Measurements from ENCODE around the gene OLFML2A. TPM values are rescaled to one million over a fixed set of nuclear protein-coding genes. Genes with fewer than 3 reads are reported as not detected.
"Not testable (repeated sequence)": the region's sequence is repeated elsewhere in the genome, so short reads cannot be mapped to it uniquely, and the experiment has no call there.

OLFML2A gene
- total RNA-seq, 1 donor from 2014 or later, result 148 TPM

DNA sequence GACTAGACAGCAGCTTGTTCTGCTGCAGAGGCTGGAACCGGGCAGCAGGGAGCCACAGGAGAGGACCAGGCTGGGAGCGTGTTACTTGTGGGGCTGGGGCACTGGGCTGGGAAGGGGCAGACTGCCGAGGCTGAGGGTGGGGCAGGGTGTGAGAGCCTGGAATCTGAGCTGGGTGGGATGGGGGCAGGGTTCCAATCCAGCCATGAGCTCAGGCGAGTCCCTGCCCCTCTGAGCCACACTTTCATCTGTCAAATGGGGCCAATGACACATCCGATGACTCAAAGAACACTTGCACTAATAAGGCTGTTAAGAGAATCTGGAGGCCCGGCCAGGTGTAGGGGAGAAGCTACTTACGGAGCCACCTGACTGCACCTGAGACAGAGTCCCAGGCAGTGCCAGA is 57.7 kb downstream of the OLFML2A start:
- Mint-ChIP-seq H3K4me3 (ENCODE audit: unreplicated experiment) (no peak overlapping the region), H3K27ac (ENCODE audit: unreplicated experiment) (peak overlapping the region; percentile 89), H3K9me3 (ENCODE audit: unreplicated experiment) (no peaks in the 10 kb centered on the region), H3K36me3 (ENCODE audit: low read depth, unreplicated experiment) (no peaks in the 10 kb centered on the region), H3K4me1 (ENCODE audit: low read depth, unreplicated experiment) (peaks cover 15% of the 10 kb centered on the region), H3K27me3 (ENCODE audit: low read depth, unreplicated experiment) (no peaks in the 10 kb centered on the region)
- no peak for TF ChIP-seq EZH2 (IDR thresholded peaks at IDR 0.05; ENCODE audit: insufficient read depth, low read length)
- TF ChIP-seq, protein P1, sequence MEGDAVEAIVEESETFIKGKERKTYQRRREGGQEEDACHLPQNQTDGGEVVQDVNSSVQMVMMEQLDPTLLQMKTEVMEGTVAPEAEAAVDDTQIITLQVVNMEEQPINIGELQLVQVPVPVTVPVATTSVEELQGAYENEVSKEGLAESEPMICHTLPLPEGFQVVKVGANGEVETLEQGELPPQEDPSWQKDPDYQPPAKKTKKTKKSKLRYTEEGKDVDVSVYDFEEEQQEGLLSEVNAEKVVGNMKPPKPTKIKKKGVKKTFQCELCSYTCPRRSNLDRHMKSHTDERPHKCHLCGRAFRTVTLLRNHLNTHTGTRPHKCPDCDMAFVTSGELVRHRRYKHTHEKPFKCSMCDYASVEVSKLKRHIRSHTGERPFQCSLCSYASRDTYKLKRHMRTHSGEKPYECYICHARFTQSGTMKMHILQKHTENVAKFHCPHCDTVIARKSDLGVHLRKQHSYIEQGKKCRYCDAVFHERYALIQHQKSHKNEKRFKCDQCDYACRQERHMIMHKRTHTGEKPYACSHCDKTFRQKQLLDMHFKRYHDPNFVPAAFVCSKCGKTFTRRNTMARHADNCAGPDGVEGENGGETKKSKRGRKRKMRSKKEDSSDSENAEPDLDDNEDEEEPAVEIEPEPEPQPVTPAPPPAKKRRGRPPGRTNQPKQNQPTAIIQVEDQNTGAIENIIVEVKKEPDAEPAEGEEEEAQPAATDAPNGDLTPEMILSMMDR (IDR thresholded peaks at IDR 0.05; ENCODE audit: insufficient read depth, low read depth, low read length), result no peak
- Histone ChIP-seq H3K4me2 (ENCODE audit: low read length) (peak overlapping the region; percentile 66), H4K20me1 (ENCODE audit: insufficient read depth, low read length) (no peaks in the 10 kb centered on the region), H3K27me3 (ENCODE audit: insufficient read depth, low read length) (no peaks in the 10 kb centered on the region), H3K36me3 (ENCODE audit: insufficient read depth, low read length) (no peaks in the 10 kb centered on the region), H3K9ac (ENCODE audit: low read length) (peak overlapping the region; percentile 53), H3K4me3 (ENCODE audit: insufficient read depth, low read depth, low read length) (no peak overlapping the region), H3K27ac (ENCODE audit: low read depth, low read length) (peak overlapping the region; percentile 37), H3K79me2 (ENCODE audit: insufficient read depth, low read length) (no peaks in the 10 kb centered on the region), H2AFZ (ENCODE audit: low read depth, low read length) (no peak overlapping the region), H3K4me1 (ENCODE audit: insufficient read depth, low read length) (peaks cover 30% of the 10 kb centered on the region), H3K9me3 (ENCODE audit: insufficient read depth, low read depth, low read length) (no peaks in the 10 kb centered on the region)
- FAIRE-seq (peak; percentile 60), DNase-seq (ENCODE audit: low read depth) (peak; percentile 83)

DNA sequence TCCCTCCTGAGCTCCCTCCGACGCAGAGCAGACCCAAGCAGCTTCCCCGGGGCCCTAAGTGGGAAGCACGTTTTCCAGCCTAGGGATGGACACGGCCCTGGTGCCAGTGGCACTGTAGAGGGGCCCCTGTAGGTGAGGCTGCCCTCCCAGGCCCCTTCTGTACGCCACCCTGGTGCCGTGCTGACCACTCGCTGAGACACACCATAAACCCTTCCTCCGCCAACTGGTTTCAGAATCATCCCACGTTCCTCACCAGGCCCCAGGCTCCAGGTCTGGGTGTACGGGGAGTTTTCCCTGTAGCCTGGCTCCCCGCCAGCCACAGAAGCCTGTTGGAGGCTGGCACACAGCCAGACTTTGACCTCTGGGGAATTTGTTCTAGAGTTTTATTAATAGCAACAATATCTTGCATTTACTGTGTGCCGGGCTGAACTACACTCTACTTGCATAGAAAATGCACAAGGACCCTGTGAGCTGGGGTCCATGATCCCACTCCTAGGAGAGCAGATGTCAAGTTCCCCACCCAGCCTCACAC is 58.2 kb downstream of the OLFML2A start:
- Histone ChIP-seq H3K4me2 (ENCODE audit: low read length) (peak overlapping the region; percentile 66), H2AFZ (ENCODE audit: low read depth, low read length) (no peak overlapping the region), H3K9ac (ENCODE audit: low read length) (peak overlapping the region; percentile 32), H4K20me1 (ENCODE audit: insufficient read depth, low read length) (no peaks in the 10 kb centered on the region), H3K4me3 (ENCODE audit: insufficient read depth, low read depth, low read length) (no peak overlapping the region), H3K27me3 (ENCODE audit: insufficient read depth, low read length) (no peaks in the 10 kb centered on the region), H3K9me3 (ENCODE audit: insufficient read depth, low read depth, low read length) (no peaks in the 10 kb centered on the region), H3K27ac (ENCODE audit: low read depth, low read length) (peak overlapping the region; percentile 19), H3K36me3 (ENCODE audit: insufficient read depth, low read length) (no peaks in the 10 kb centered on the region), H3K79me2 (ENCODE audit: insufficient read depth, low read length) (no peaks in the 10 kb centered on the region), H3K4me1 (ENCODE audit: insufficient read depth, low read length) (peaks cover 30% of the 10 kb centered on the region)
- no peak for FAIRE-seq
- DNase-seq (ENCODE audit: low read depth), result peak; percentile 70
- Mint-ChIP-seq H3K27ac (ENCODE audit: unreplicated experiment) (peak overlapping the region; percentile 89), H3K4me3 (ENCODE audit: unreplicated experiment) (no peak overlapping the region), H3K27me3 (ENCODE audit: low read depth, unreplicated experiment) (no peaks in the 10 kb centered on the region), H3K9me3 (ENCODE audit: unreplicated experiment) (no peaks in the 10 kb centered on the region), H3K4me1 (ENCODE audit: low read depth, unreplicated experiment) (peaks cover 14% of the 10 kb centered on the region), H3K36me3 (ENCODE audit: low read depth, unreplicated experiment) (no peaks in the 10 kb centered on the region)
- TF ChIP-seq EZH2 (IDR thresholded peaks at IDR 0.05; ENCODE audit: insufficient read depth, low read length), result no peak
- TF ChIP-seq, protein P1 (IDR thresholded peaks at IDR 0.05; ENCODE audit: insufficient read depth, low read depth, low read length), result no peak

DNA sequence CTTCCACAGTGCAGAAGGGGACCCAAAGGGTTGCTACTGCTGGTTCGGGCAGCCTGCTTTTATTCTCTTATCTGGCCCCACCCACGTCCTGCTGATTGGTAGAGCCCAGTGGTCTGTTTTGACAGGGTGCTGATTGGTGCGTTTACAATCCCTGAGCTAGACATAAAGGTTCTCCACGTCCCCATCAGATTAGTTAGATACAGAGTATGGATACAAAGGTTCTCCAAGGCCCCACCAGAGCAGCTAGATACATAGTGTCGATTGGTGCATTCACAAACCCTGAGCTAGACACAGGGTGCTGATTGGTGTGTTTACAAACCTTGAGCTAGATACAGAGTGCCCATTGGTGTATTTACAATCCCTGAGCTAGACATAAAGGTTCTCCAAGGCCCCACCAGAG is 61.2 kb downstream of the OLFML2A start:
- not testable (repeated sequence) for FAIRE-seq; H3K9me3 ChIP-seq (ENCODE audit: insufficient read depth, low read depth, low read length); H3K79me2 ChIP-seq (ENCODE audit: insufficient read depth, low read length); DNase-seq (ENCODE audit: low read depth); H3K27ac Mint-ChIP-seq (ENCODE audit: unreplicated experiment); H3K36me3 Mint-ChIP-seq (ENCODE audit: low read depth, unreplicated experiment); H3K9ac ChIP-seq (ENCODE audit: low read length); H3K27ac ChIP-seq (ENCODE audit: low read depth, low read length); H3K36me3 ChIP-seq (ENCODE audit: insufficient read depth, low read length); H4K20me1 ChIP-seq (ENCODE audit: insufficient read depth, low read length); H3K27me3 Mint-ChIP-seq (ENCODE audit: low read depth, unreplicated experiment); H2AFZ ChIP-seq (ENCODE audit: low read depth, low read length); H3K4me3 Mint-ChIP-seq (ENCODE audit: unreplicated experiment); H3K27me3 ChIP-seq (ENCODE audit: insufficient read depth, low read length); H3K4me2 ChIP-seq (ENCODE audit: low read length); H3K4me3 ChIP-seq (ENCODE audit: insufficient read depth, low read depth, low read length); H3K9me3 Mint-ChIP-seq (ENCODE audit: unreplicated experiment)
- peaks cover 16% of the 10 kb centered on the region for H3K4me1 ChIP-seq (ENCODE audit: insufficient read depth, low read length)
- H3K4me1 Mint-ChIP-seq (ENCODE audit: low read depth, unreplicated experiment), result peaks cover 14% of the 10 kb centered on the region

DNA sequence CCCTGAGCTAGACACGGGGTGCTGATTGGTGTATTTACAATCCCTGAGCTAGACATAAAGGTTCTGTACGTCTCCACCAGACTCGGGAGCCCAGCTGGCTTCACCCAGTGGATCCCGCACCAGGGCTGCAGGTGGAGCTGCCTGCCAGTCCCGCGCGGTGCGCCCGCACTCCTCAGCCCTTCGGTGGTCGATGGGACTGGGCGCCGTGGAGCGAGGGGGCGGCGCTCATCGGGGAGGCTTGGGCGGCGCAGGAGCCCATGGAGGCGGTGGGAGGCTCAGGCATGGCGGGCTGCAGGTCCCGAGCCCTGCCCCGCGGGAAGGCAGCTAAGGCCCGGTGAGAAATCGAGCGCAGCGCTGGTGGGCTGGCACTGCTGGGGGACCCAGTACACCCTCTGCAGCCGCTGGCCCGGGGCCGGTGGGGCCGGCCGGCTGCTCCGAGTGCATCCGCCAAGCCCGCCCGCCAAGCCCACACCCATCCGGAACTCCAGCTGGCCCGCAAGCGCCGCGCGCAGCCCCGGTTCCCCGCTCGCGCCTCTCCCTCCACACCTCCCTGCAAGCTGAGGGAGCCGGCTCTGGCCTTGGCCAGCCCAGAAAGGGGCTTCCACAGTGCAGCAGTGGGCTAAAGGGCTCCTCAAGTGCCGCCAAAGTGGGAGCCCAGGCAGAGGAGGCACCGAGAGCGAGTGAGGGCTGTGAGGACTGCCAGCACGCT is 61.8 kb downstream of the OLFML2A start:
- not testable (repeated sequence) for H3K27ac Mint-ChIP-seq (ENCODE audit: unreplicated experiment); H3K4me3 ChIP-seq (ENCODE audit: insufficient read depth, low read depth, low read length); H3K4me2 ChIP-seq (ENCODE audit: low read length); H3K9ac ChIP-seq (ENCODE audit: low read length); H4K20me1 ChIP-seq (ENCODE audit: insufficient read depth, low read length); DNase-seq (ENCODE audit: low read depth); H3K36me3 Mint-ChIP-seq (ENCODE audit: low read depth, unreplicated experiment); H3K27me3 Mint-ChIP-seq (ENCODE audit: low read depth, unreplicated experiment); H2AFZ ChIP-seq (ENCODE audit: low read depth, low read length); FAIRE-seq; H3K27ac ChIP-seq (ENCODE audit: low read depth, low read length); H3K9me3 ChIP-seq (ENCODE audit: insufficient read depth, low read depth, low read length); H3K9me3 Mint-ChIP-seq (ENCODE audit: unreplicated experiment); H3K36me3 ChIP-seq (ENCODE audit: insufficient read depth, low read length); H3K79me2 ChIP-seq (ENCODE audit: insufficient read depth, low read length); H3K4me3 Mint-ChIP-seq (ENCODE audit: unreplicated experiment); H3K27me3 ChIP-seq (ENCODE audit: insufficient read depth, low read length)
- H3K4me1 Mint-ChIP-seq (ENCODE audit: low read depth, unreplicated experiment), result peaks cover 14% of the 10 kb centered on the region
- peaks cover 20% of the 10 kb centered on the region for H3K4me1 ChIP-seq (ENCODE audit: insufficient read depth, low read length)
